Measurements from ENCODE around the gene ALAD. TPM values are rescaled to one million over a fixed set of nuclear protein-coding genes. Genes with fewer than 3 reads are reported as not detected.
"Not testable (repeated sequence)": the region's sequence is repeated elsewhere in the genome, so short reads cannot be mapped to it uniquely, and the experiment has no call there.

ALAD gene
- total RNA-seq, 1 experiment from 2014 or later: 8.9 TPM

GRCh38 chr9:113446323-113446740 is 45.2 kb upstream of the ALAD start:
- BruUV-seq (replicated peaks): no TSS peak
- in situ Hi-C loops (cut with HindIII; ENCODE audit: low pct_unique_long_range_greater_than_20kb, low sequenced_read_pairs): no loop called here

GRCh38 chr9:113444736-113445135 is 43.7 kb upstream of the ALAD start:
- H3K4me3 ChIP-seq (ENCODE audit: low read depth in 2 of 2, low read length in 2 of 2): no peak overlapping the region
- intact Hi-C loops (cut with micrococcal nuclease; ENCODE audit: unreplicated experiment) (loop anchor here (5.0 kb wide), 1 partner anchor 213 kb away; no protein-coding TSS in a partner anchor), in situ Hi-C loops (cut with HindIII; ENCODE audit: low pct_unique_long_range_greater_than_20kb, low sequenced_read_pairs) (no loop called here)
- no peaks in the 10 kb centered on the region for H3K9me3 ChIP-seq (ENCODE audit: control insufficient read depth, insufficient read depth, low read depth, low read length)
- H3K27ac ChIP-seq (ENCODE audit: low read length): no peak overlapping the region
- BruUV-seq (replicated peaks): no TSS peak
- TF ChIP-seq, protein P1, sequence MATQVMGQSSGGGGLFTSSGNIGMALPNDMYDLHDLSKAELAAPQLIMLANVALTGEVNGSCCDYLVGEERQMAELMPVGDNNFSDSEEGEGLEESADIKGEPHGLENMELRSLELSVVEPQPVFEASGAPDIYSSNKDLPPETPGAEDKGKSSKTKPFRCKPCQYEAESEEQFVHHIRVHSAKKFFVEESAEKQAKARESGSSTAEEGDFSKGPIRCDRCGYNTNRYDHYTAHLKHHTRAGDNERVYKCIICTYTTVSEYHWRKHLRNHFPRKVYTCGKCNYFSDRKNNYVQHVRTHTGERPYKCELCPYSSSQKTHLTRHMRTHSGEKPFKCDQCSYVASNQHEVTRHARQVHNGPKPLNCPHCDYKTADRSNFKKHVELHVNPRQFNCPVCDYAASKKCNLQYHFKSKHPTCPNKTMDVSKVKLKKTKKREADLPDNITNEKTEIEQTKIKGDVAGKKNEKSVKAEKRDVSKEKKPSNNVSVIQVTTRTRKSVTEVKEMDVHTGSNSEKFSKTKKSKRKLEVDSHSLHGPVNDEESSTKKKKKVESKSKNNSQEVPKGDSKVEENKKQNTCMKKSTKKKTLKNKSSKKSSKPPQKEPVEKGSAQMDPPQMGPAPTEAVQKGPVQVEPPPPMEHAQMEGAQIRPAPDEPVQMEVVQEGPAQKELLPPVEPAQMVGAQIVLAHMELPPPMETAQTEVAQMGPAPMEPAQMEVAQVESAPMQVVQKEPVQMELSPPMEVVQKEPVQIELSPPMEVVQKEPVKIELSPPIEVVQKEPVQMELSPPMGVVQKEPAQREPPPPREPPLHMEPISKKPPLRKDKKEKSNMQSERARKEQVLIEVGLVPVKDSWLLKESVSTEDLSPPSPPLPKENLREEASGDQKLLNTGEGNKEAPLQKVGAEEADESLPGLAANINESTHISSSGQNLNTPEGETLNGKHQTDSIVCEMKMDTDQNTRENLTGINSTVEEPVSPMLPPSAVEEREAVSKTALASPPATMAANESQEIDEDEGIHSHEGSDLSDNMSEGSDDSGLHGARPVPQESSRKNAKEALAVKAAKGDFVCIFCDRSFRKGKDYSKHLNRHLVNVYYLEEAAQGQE (IDR thresholded peaks at IDR 0.05; ENCODE audit: insufficient read depth in 1 of 2, low read depth in 2 of 2, low read length in 1 of 2): no peak
- TF ChIP-seq POLR2AphosphoS5 (IDR thresholded peaks at IDR 0.05; ENCODE audit: low read depth, low read length) (no peak), CTCF (IDR thresholded peaks at IDR 0.05) (no peak), TCF7L2 (IDR thresholded peaks at IDR 0.05; ENCODE audit: low read depth, low read length) (no peak), SIN3A (IDR thresholded peaks at IDR 0.05; ENCODE audit: borderline replicate concordance, insufficient read depth, low read depth, low read length) (no peak)
- H3K36me3 ChIP-seq (ENCODE audit: control insufficient read depth, insufficient read depth, low read length): no peaks in the 10 kb centered on the region
- no peak for ATAC-seq
- ChIA-PET CTCF (interaction anchor here (0.7 to 2.4 kb wide), 2 partner anchors 160 to 211 kb away, joined by 5 to 10 read pairs; no protein-coding TSS in a partner anchor), POLR2A (no interaction called here)
- no peak for DNase-seq (ENCODE audit: low read depth, low spot score)
- no peaks in the 10 kb centered on the region for H3K4me1 ChIP-seq (ENCODE audit: control insufficient read depth, insufficient read depth, low read length)
- H3K27me3 ChIP-seq (ENCODE audit: control insufficient read depth, insufficient read depth, low read length): no peaks in the 10 kb centered on the region

More at GRCh38 chr9:113446323-113446740, 45.2 kb upstream of the ALAD start:
- intact Hi-C loops (cut with micrococcal nuclease; ENCODE audit: unreplicated experiment): loop anchor here (2.0 to 5.0 kb wide), 2 partner anchors 144 to 211 kb away; no protein-coding TSS in a partner anchor
- H3K4me1 ChIP-seq (ENCODE audit: control insufficient read depth, insufficient read depth, low read length): no peaks in the 10 kb centered on the region
- peak; percentile 51; the same call in 1 of the 2 replicates for ATAC-seq
- no peaks in the 10 kb centered on the region for H3K36me3 ChIP-seq (ENCODE audit: control insufficient read depth, insufficient read depth, low read length)
- TF ChIP-seq CTCF (IDR thresholded peaks at IDR 0.05) (peak; percentile 52; the same call in 1 of the 2 replicates), TCF7L2 (IDR thresholded peaks at IDR 0.05; ENCODE audit: low read depth, low read length) (no peak)
- H3K27me3 ChIP-seq (ENCODE audit: control insufficient read depth, insufficient read depth, low read length): no peaks in the 10 kb centered on the region
- peak; percentile 25 for DNase-seq (ENCODE audit: low read depth, low spot score)
- ChIA-PET CTCF (interaction anchor here (0.6 to 2.4 kb wide), 4 partner anchors 20 to 211 kb away, joined by 4 to 10 read pairs (median 5); no protein-coding TSS in a partner anchor), POLR2A (no interaction called here)
- H3K9me3 ChIP-seq (ENCODE audit: control insufficient read depth, insufficient read depth, low read depth, low read length): no peaks in the 10 kb centered on the region
- H3K27ac ChIP-seq (ENCODE audit: low read length): no peak overlapping the region
- no peak overlapping the region for H3K4me3 ChIP-seq (ENCODE audit: low read depth in 2 of 2, low read length in 2 of 2)

- H3K4me3 ChIP-seq (ENCODE audit: low read depth in 2 of 2, low read length in 2 of 2); in situ Hi-C loops (cut with HindIII; ENCODE audit: low pct_unique_long_range_greater_than_20kb, low sequenced_read_pairs); H3K4me1 ChIP-seq (ENCODE audit: control insufficient read depth, insufficient read depth, low read length); ATAC-seq; intact Hi-C loops (cut with micrococcal nuclease; ENCODE audit: unreplicated experiment); BruUV-seq (replicated peaks); CTCF ChIA-PET; POLR2A ChIA-PET; DNase-seq (ENCODE audit: low read depth, low spot score); H3K36me3 ChIP-seq (ENCODE audit: control insufficient read depth, insufficient read depth, low read length); H3K27ac ChIP-seq (ENCODE audit: low read length); H3K9me3 ChIP-seq (ENCODE audit: control insufficient read depth, insufficient read depth, low read depth, low read length); H3K27me3 ChIP-seq (ENCODE audit: control insufficient read depth, insufficient read depth, low read length): not testable (repeated sequence)
Measured at GRCh38 chr9:113437716-113438115, 36.6 kb upstream of the ALAD start.

Data from Panc1 (cell line).